ENCODE results near the gene SOCS2. TPM values are rescaled to one million over a fixed set of nuclear protein-coding genes. Genes with fewer than 3 reads are reported as not detected.

Gene SOCS2
- 18.5 and 21.8 TPM in 2 replicates for polyA plus RNA-seq (2011; rRNA removed)
- 14.2 and 17.0 TPM in 2 replicates for polyA plus RNA-seq (2012; cell fraction: cytosol; rRNA removed)
- 25.2 and 33.7 TPM in 2 replicates for polyA plus RNA-seq (2012; cell fraction: nucleus; rRNA removed)
- polyA plus RNA-seq (2017; fragmentation: RNase III; extraction: RNeasy Plus Mini Kit Qiagen cat#74134 plus additional on column Dnase treatment), result 17.3 to 22.2 TPM (median 18.1 TPM) in 3 replicates
- polyA minus RNA-seq (2011; rRNA and poly(A)+ RNA removed), result 7.6 and 8.4 TPM in 2 replicates

GRCh38 chr12:93571925-93572711 lies at the start of gene SOCS2:
Gene SOCS2 (plus strand): TSS chr12:93572675. CDS start chr12:93572898, 223 bp downstream.
- WGBS (ENCODE audit: missing lambda C conversion rate), result 56% methylated on average over 26 of the region's 59 CpGs
- CTCF ChIA-PET, result interaction anchor here (0.7 to 12.6 kb wide), 8 partner anchors 9 to 531 kb away, joined by 3 to 232 read pairs (median 5); no protein-coding TSS in a partner anchor
- TF ChIP-seq CEBPB (IDR thresholded peaks at IDR 0.05) (no peak), FOXS1 (CRISPR knock-in tag; IDR thresholded peaks at IDR 0.05) (no peak), POLR2A (IDR thresholded peaks at IDR 0.05; ENCODE audit: low read length) (no peak), RAD21 (conservative IDR thresholded peaks at IDR 0.05 in 1 of 2, IDR thresholded peaks at IDR 0.05 in 1 of 2) (no peak; a peak in 1 of 5 replicates), RNF2 (IDR thresholded peaks at IDR 0.05; ENCODE audit: borderline replicate concordance, low read depth) (0 out of 2 replicates have a peak, but pooled peaks have one; percentile 68), TFCP2L1 (CRISPR knock-in tag; IDR thresholded peaks at IDR 0.05) (no peak), BHLHE40 (IDR thresholded peaks at IDR 0.05; ENCODE audit: low read depth, low read length) (no peak)
- Histone ChIP-seq H3K27ac (peak within 1 kb of the TSS; percentile 94), H3K4me1 (peaks cover 12% of the 10 kb centered on the region; the same call in 2 of the 3 replicates), H3K4me3 (peak within 1 kb of the TSS; percentile 64), H3K4me2 (peak within 1 kb of the TSS; percentile 90), H3K9me3 (no peaks in the 10 kb centered on the region)
- peak in 1 of 2 experiments; percentile 35 for DNase-seq (ENCODE audit: low read depth in 1 of 2, low spot score in 1 of 2)
- POLR2A ChIA-PET, result interaction anchor here (1.0 kb wide), 1 partner anchor 105 kb away, joined by 4 read pairs; the partner anchor contains the start of gene CRADD
- ATAC-seq, result peak; percentile 20 to 32; a peak in 5 of 6 replicates
- FAIRE-seq, result no peak

- no peaks in the 10 kb centered on the region for H3K9me3 ChIP-seq
- DNase-seq (ENCODE audit: low read depth in 1 of 2, low spot score in 1 of 2) (peak in 1 of 2 experiments; percentile 72), FAIRE-seq (no peak), ATAC-seq (peak; percentile 68 to 80)
- 39% methylated on average over 10 of the region's 10 CpGs for WGBS (ENCODE audit: missing lambda C conversion rate)
- H3K27ac ChIP-seq, result peak overlapping the region; percentile 24 to 61; a peak in 4 of 6 replicates
- H3K4me1 ChIP-seq, result peaks cover 40% of the 10 kb centered on the region
- peak overlapping the region; percentile 39 for H3K4me2 ChIP-seq
- ChIA-PET POLR2A (interaction anchor here (0.7 kb wide), 1 partner anchor 65 kb away, joined by 11 read pairs; no protein-coding TSS in a partner anchor), CTCF (interaction anchor here (0.7 to 7.8 kb wide), 4 partner anchors 45 to 577 kb away, joined by 3 to 75 read pairs (median 9); no protein-coding TSS in a partner anchor)
- H3K4me3 ChIP-seq, result no peak overlapping the region
- TF ChIP-seq REST (IDR thresholded peaks at IDR 0.05), result no peak
- no peak for TF ChIP-seq JUN (IDR thresholded peaks at IDR 0.05)
- TF ChIP-seq EP300 (IDR thresholded peaks at IDR 0.05), result 0 out of 5 replicates have a peak, but pooled peaks of 1 of the 2 experiments have one; percentile 20
- no peak for TF ChIP-seq EHF (CRISPR knock-in tag; IDR thresholded peaks at IDR 0.05)
- no peak for TF ChIP-seq CBX2 (IDR thresholded peaks at IDR 0.05; ENCODE audit: borderline replicate concordance, low read depth)
- TF ChIP-seq USF2 (IDR thresholded peaks at IDR 0.05), result no peak
- no peak for TF ChIP-seq ESRRA (IDR thresholded peaks at IDR 0.05; ENCODE audit: borderline replicate concordance, low read length)
- TF ChIP-seq HOXB5 (CRISPR knock-in tag; IDR thresholded peaks at IDR 0.05), result no peak
- TF ChIP-seq MAFK (IDR thresholded peaks at IDR 0.05; ENCODE audit: partially characterized antibody), result no peak
- no peak for TF ChIP-seq NR3C1 (IDR thresholded peaks at IDR 0.05)
- TF ChIP-seq FOSL2 (IDR thresholded peaks at IDR 0.05), result no peak
- TF ChIP-seq FOSL2 (CRISPR knock-in tag; IDR thresholded peaks at IDR 0.05), result peak; percentile 58
- TF ChIP-seq BHLHE40 (IDR thresholded peaks at IDR 0.05; ENCODE audit: low read depth, low read length), result no peak
- TF ChIP-seq TFCP2L1 (CRISPR knock-in tag; IDR thresholded peaks at IDR 0.05), result no peak
- peak; percentile 46; the same call in 1 of the 2 replicates for TF ChIP-seq GATA3 (IDR thresholded peaks at IDR 0.05; ENCODE audit: borderline replicate concordance)
- TF ChIP-seq KDM1A (IDR thresholded peaks at IDR 0.05; ENCODE audit: low read depth), result no peak
- no peak for TF ChIP-seq FOXS1 (CRISPR knock-in tag; IDR thresholded peaks at IDR 0.05)
These were observed 47.9 kb upstream of the SOCS2 start for GRCh38 chr12:93524386-93525133.
